Mesendoderm (in vitro differentiated cells): ENCODE measurements around the gene ABTB1.
A peak's percentile ranks its signal among the peaks of the same experiment; 100 is the strongest.

Experiments used
- DNase-seq: peaks from one replicate; pipeline ENCODE4 v3.0.0; 2013
- H2AK5ac ChIP-seq: 2 replicates; pipeline ENCODE4 v1.6.1; 2013; ENCODE audit warnings: low read length, inconsistent platforms
- H2BK120ac ChIP-seq: 2 replicates; pipeline ENCODE4 v1.6.1; 2013; ENCODE audit warnings: low read depth, mild to moderate bottlenecking, low read length, moderate library complexity, mixed read lengths
- H2BK15ac ChIP-seq: replicated peaks from 2 replicates; pipeline ENCODE4 v1.6.1; 2013; ENCODE audit warnings: low read depth, mild to moderate bottlenecking, moderate library complexity
- H2BK5ac ChIP-seq: 2 replicates; pipeline ENCODE4 v1.6.1; 2013; ENCODE audit warnings: low read length, inconsistent platforms
- H3K18ac ChIP-seq: 2 replicates; pipeline ENCODE4 v1.6.1; 2013; ENCODE audit warnings: mild to moderate bottlenecking, low read length, mixed read lengths
- H3K23ac ChIP-seq: one replicate; pipeline ENCODE4 v1.6.1; 2013; ENCODE audit warnings: low read length
- H3K27ac ChIP-seq: 2 replicates; pipeline ENCODE4 v1.5.1; 2013; ENCODE audit warnings: low read depth, mild to moderate bottlenecking, inconsistent platforms, low read length, moderate library complexity
- H3K27me3 ChIP-seq: 2 replicates; pipeline ENCODE4 v1.6.1; 2013; ENCODE audit warnings: low read length, control low read depth, mild to moderate bottlenecking, inconsistent platforms; ENCODE audit not compliant: insufficient read depth, poor library complexity
- H3K36me3 ChIP-seq: 2 replicates; pipeline ENCODE4 v1.6.1; 2013; ENCODE audit warnings: low read length, inconsistent platforms; ENCODE audit not compliant: control insufficient read depth, insufficient read depth
- H3K4ac ChIP-seq: one replicate; pipeline ENCODE4 v1.6.1; 2013; ENCODE audit warnings: low read depth, mild to moderate bottlenecking, low read length, moderate library complexity
- H3K4me1 ChIP-seq: 2 replicates; pipeline ENCODE4 v1.6.1; 2013; ENCODE audit warnings: low read depth, low read length, inconsistent platforms; ENCODE audit not compliant: control insufficient read depth
- H3K4me2 ChIP-seq: 2 replicates; pipeline ENCODE4 v1.6.1; 2013; ENCODE audit warnings: low read length
- H3K4me3 ChIP-seq: 2 replicates; pipeline ENCODE4 v1.5.1; 2013; ENCODE audit warnings: mild to moderate bottlenecking, low read length
- H3K56ac ChIP-seq: one replicate; pipeline ENCODE4 v1.6.1; 2013; ENCODE audit warnings: low read length
- H3K79me1 ChIP-seq: 2 replicates; pipeline ENCODE4 v1.6.1; 2013; ENCODE audit warnings: low read length, inconsistent platforms
- H3K79me2 ChIP-seq: 2 replicates; pipeline ENCODE4 v1.6.1; 2013; ENCODE audit warnings: mild to moderate bottlenecking, low read length; ENCODE audit not compliant: control insufficient read depth, insufficient read depth
- H3K9ac ChIP-seq: 2 replicates; pipeline ENCODE4 v1.6.1; 2013; ENCODE audit warnings: low read length, inconsistent platforms
- H4K5ac ChIP-seq: one replicate; pipeline ENCODE4 v1.6.1; 2013; ENCODE audit warnings: low read length
- H4K8ac ChIP-seq: one replicate; pipeline ENCODE4 v1.6.1; 2013; ENCODE audit warnings: low read depth, mild to moderate bottlenecking, control low read depth, low read length, moderate library complexity
- WGBS: extraction: QIAGEN DNeasy Blood & Tissue Kit; methylation state at CpG from one replicate; pipeline ENCODE4 v1.1.7; 2013; ENCODE audit warnings: low lambda C conversion rate, missing lambda C conversion rate; ENCODE audit not compliant: insufficient coverage; ENCODE audit errors: extremely low coverage; 5-methylcytosine and 5-hydroxymethylcytosine counted together

The ABTB1 gene

DNA sequence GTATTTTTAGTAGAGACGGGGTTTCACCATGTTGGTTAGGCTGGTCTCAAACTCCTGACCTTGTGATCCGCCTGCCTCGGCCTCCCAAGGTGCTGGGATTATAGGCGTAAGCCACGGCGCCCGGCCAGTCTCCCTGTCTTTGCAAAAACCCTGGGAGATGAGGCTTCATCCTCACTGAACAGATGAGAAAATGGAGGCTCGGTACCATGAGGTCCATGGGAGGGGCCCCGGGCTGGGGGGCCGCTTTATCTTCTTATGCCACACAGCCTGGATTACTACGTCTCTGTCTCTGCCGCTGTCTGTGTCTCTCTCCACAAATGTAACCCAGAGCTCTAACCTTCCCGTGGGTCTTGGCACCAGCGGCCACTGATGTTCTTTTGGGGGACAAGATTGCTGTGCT, 39.1 kb downstream of the ABTB1 start:
- H2BK120ac ChIP-seq = no peak overlapping the region
- H3K27me3 ChIP-seq = no peaks in the 10 kb centered on the region
- H3K4me3 ChIP-seq = no peak overlapping the region

DNA sequence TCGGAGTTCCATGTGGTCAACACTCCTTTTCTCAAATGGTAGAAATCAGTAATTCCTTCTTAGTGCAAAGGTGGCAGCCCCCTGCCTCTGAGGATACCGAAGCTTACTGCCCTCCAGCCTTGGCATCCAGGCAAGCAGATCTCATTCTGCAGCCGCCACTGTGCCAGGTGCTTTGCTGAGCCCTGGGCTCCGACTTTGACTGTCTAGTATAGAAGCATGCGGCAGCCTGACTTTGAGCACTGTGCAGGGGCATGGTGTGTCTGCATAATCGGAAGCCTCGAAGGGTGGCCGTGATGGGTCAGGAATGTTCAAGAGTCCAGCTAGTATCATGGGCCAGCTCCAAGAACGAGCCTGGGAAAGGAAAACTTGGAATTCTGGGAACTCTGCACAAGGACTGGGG, 39.7 kb downstream of the ABTB1 start:
- no peaks in the 10 kb centered on the region for H3K79me1 ChIP-seq
- H2BK15ac ChIP-seq = no peak overlapping the region
- H2AK5ac ChIP-seq = no peak overlapping the region
- H3K27me3 ChIP-seq = no peaks in the 10 kb centered on the region
- no peak overlapping the region for H3K4ac ChIP-seq
- peaks cover 2% of the 10 kb centered on the region for H3K4me1 ChIP-seq
- no peak overlapping the region for H3K56ac ChIP-seq
- H3K27ac ChIP-seq = no peak overlapping the region
- no peak overlapping the region for H2BK120ac ChIP-seq
- no peaks in the 10 kb centered on the region for H3K79me2 ChIP-seq
- H3K4me3 ChIP-seq = no peak overlapping the region
- H2BK5ac ChIP-seq = no peak overlapping the region
- no peak overlapping the region for H4K8ac ChIP-seq
- DNase-seq = no peak
- H3K9ac ChIP-seq = no peak overlapping the region
- H3K36me3 ChIP-seq = no peaks in the 10 kb centered on the region
- no peak overlapping the region for H3K4me2 ChIP-seq
- no CpG with 5 or more reads among the region's 9 CpGs for WGBS
- no peak overlapping the region for H3K23ac ChIP-seq
- H3K18ac ChIP-seq = no peak overlapping the region
- H4K5ac ChIP-seq = no peak overlapping the region

More for the DNA sequence above, 39.1 kb downstream of the ABTB1 start:
- Histone ChIP-seq H2AK5ac (no peak overlapping the region), H3K36me3 (no peaks in the 10 kb centered on the region), H3K79me2 (no peaks in the 10 kb centered on the region), H3K79me1 (no peaks in the 10 kb centered on the region), H4K8ac (no peak overlapping the region), H3K4me2 (no peak overlapping the region), H3K56ac (no peak overlapping the region), H3K4me1 (peaks cover 2% of the 10 kb centered on the region), H3K4ac (no peak overlapping the region), H2BK15ac (no peak overlapping the region), H3K23ac (no peak overlapping the region), H3K18ac (no peak overlapping the region), H2BK5ac (no peak overlapping the region), H3K9ac (no peak overlapping the region), H4K5ac (no peak overlapping the region), H3K27ac (no peak overlapping the region)
- WGBS = no CpG with 5 or more reads among the region's 14 CpGs
- no peak for DNase-seq

DNA sequence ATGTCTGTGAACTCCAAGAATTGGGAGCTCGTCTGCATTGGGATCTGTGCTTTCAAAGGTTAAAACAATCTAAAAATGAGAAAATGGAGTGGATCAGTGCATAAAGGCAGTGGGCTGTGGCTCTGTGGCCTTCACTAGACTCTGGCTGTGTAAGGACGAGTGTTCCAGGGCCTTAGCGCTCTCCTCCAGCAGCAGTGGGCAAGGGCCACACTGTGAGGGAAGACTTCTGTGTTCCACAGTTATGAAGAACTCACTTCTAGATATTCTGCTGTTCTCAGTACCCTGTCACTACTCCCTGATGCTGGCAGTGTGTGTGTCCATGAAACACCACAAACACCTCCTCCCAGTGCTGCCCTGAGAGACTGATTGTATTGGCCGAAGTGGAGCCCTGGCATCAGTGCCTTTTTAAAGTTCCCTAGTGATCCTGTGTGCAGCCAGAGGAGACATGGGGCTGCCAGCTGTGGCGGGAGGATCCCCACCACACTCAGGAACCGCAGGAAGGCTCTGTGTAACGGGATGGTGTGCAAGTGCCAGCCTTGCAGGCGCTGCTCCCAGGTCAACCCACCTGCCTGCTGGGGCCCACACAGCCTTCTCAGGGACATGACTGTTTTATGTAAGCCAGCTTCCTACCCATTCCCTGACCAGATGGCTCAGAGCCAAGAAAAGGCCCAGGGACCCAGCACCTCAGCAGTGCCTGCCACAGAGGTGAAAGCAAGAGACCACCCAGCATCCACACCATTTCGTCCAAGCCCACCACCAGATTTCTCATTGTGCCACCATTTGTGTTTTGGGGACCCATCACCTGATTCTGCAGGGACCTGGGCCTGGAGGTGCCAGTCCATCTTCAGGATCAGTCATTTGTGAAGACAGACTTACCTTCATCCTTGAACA, 40.4 kb downstream of the ABTB1 start:
- H3K4me2 ChIP-seq = no peak overlapping the region
- no peak overlapping the region for H2BK5ac ChIP-seq
- H4K5ac ChIP-seq = no peak overlapping the region
- no CpG with 5 or more reads among the region's 9 CpGs for WGBS
- DNase-seq = no peak
- H3K23ac ChIP-seq = no peak overlapping the region
- no peaks in the 10 kb centered on the region for H3K36me3 ChIP-seq
- H2BK15ac ChIP-seq = no peak overlapping the region
- no peak overlapping the region for H4K8ac ChIP-seq
- no peaks in the 10 kb centered on the region for H3K79me1 ChIP-seq
- no peak overlapping the region for H3K4ac ChIP-seq
- H3K9ac ChIP-seq = no peak overlapping the region
- H3K18ac ChIP-seq = no peak overlapping the region
- H3K79me2 ChIP-seq = no peaks in the 10 kb centered on the region
- H3K4me3 ChIP-seq = no peak overlapping the region
- no peaks in the 10 kb centered on the region for H3K4me1 ChIP-seq
- no peak overlapping the region for H2BK120ac ChIP-seq
- no peak overlapping the region for H3K56ac ChIP-seq
- no peak overlapping the region for H2AK5ac ChIP-seq
- no peak overlapping the region for H3K27ac ChIP-seq
- H3K27me3 ChIP-seq = no peaks in the 10 kb centered on the region

DNA sequence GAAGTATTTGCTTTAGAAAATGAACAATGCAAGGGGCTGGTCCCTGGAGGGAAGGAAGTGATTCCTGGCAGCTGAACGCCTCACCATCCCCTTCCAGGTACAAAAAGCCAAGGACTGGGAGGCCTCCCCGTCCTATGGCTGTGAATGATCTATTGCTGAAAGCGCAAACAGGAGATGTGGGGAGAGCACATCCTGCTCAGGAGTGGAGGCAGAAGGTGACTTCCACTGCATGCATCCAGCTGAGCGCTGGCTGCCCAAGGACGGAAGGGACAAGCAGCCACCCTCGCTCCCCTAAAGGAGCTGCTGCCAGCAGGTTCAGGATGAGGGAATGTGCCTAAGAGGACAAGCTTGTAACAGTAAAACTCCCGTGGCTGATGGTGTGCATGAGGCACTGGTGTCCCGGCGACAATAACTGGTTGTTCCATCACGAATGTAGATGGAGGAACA, 41.4 kb downstream of the ABTB1 start:
- H3K23ac ChIP-seq = no peak overlapping the region
- no peak overlapping the region for H3K27ac ChIP-seq
- no peak overlapping the region for H2BK120ac ChIP-seq
- no peak overlapping the region for H2BK5ac ChIP-seq
- H3K56ac ChIP-seq = peak overlapping the region; percentile 0
- H3K4me3 ChIP-seq = no peak overlapping the region
- no peaks in the 10 kb centered on the region for H3K4me1 ChIP-seq
- no peaks in the 10 kb centered on the region for H3K27me3 ChIP-seq
- no peaks in the 10 kb centered on the region for H3K36me3 ChIP-seq
- H4K8ac ChIP-seq = no peak overlapping the region
- no peak overlapping the region for H2AK5ac ChIP-seq
- no peak overlapping the region for H4K5ac ChIP-seq
- no peak overlapping the region for H2BK15ac ChIP-seq
- H3K18ac ChIP-seq = no peak overlapping the region
- DNase-seq = no peak
- no peaks in the 10 kb centered on the region for H3K79me2 ChIP-seq
- H3K79me1 ChIP-seq = no peaks in the 10 kb centered on the region
- no CpG with 5 or more reads among the region's 10 CpGs for WGBS
- no peak overlapping the region for H3K4ac ChIP-seq
- H3K4me2 ChIP-seq = no peak overlapping the region
- H3K9ac ChIP-seq = no peak overlapping the region

DNA sequence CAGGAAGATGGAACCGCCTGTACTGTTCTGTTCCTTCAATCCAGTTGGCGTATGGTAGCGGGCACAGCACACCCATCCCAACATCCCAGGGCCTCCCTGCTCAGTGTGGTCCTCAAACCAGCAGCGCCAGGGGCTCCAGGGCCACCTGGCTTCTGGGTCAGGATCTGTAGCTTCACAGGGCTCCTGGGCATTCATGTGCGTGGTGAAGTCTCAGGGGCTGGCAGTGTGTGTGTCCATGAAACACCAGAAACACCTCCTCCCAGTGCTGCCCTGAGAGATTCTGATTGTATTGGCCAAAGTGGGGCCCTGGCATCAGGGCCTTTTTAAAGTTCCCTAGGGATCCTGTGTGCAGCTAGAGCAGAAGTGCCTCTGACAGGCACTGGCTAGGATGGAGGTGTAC, 42.1 kb downstream of the ABTB1 start:
- Histone ChIP-seq H4K8ac (no peak overlapping the region), H3K79me2 (no peaks in the 10 kb centered on the region), H3K9ac (no peak overlapping the region), H4K5ac (no peak overlapping the region), H3K27me3 (no peaks in the 10 kb centered on the region), H3K4me3 (no peak overlapping the region), H2AK5ac (no peak overlapping the region), H3K79me1 (no peaks in the 10 kb centered on the region), H3K4me2 (no peak overlapping the region), H3K23ac (no peak overlapping the region), H3K4me1 (no peaks in the 10 kb centered on the region), H2BK5ac (no peak overlapping the region), H2BK120ac (no peak overlapping the region), H2BK15ac (no peak overlapping the region), H3K4ac (no peak overlapping the region), H3K56ac (no peak overlapping the region), H3K27ac (no peak overlapping the region), H3K36me3 (no peaks in the 10 kb centered on the region), H3K18ac (no peak overlapping the region)
- DNase-seq = no peak
- no CpG with 5 or more reads among the region's 5 CpGs for WGBS

DNA sequence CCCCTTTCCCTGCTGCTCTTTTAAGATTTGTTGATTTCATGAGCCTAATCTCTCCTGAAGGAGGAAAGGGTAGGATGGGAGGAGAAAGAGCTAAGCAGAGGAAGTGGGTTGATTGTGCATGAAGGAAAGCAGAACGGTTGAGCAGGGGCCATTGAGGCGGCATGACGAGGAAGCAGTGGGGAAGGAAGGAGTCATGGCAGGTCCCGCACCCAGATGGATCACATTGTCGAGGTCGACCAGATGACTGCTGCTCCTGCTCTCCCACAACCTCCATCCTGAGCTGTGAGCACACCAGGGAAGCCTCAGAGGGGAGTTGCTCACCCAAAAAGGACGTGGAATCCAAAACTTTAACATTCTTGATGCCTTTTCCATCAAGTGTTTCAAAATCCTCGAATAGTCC, 42.8 kb downstream of the ABTB1 start:
- Histone ChIP-seq H3K36me3 (no peaks in the 10 kb centered on the region), H4K8ac (no peak overlapping the region), H2BK5ac (no peak overlapping the region), H3K27me3 (no peaks in the 10 kb centered on the region), H3K27ac (no peak overlapping the region), H2BK15ac (no peak overlapping the region), H2BK120ac (no peak overlapping the region), H3K79me2 (no peaks in the 10 kb centered on the region), H3K4me2 (no peak overlapping the region), H2AK5ac (no peak overlapping the region), H3K4ac (no peak overlapping the region), H3K4me3 (no peak overlapping the region), H3K56ac (no peak overlapping the region), H3K79me1 (no peaks in the 10 kb centered on the region), H3K9ac (no peak overlapping the region), H3K4me1 (no peaks in the 10 kb centered on the region), H3K23ac (no peak overlapping the region), H3K18ac (no peak overlapping the region), H4K5ac (no peak overlapping the region)
- no CpG with 5 or more reads among the region's 8 CpGs for WGBS
- DNase-seq = no peak
